GM12875 (cell line): ENCODE results near the gene PRKD1.

Experiments
- H3K4me3 ChIP-seq: one replicate; pipeline ENCODE4 v1.5.1; 2011; ENCODE audit warnings: low read depth, low read length, control low read depth
- CTCF ChIP-seq: IDR thresholded peaks from 2 replicates; pipeline ENCODE4 v1.5.1; 2011; ENCODE audit warnings: low read depth, mild to moderate bottlenecking, control low read depth, inconsistent platforms, low read length, moderate library complexity, borderline replicate concordance; ENCODE audit not compliant: insufficient read depth

PRKD1 gene

GRCh38 chr14:29558516-29558915, 369.1 kb downstream of the PRKD1 start:
- H3K4me3 ChIP-seq = no peak overlapping the region
- no peak for TF ChIP-seq CTCF

GRCh38 chr14:29554335-29554734, 373.3 kb downstream of the PRKD1 start:
- H3K4me3 ChIP-seq = no peak overlapping the region
- TF ChIP-seq CTCF = no peak

- no peak overlapping the region for H3K4me3 ChIP-seq
- no peak for TF ChIP-seq CTCF
Observed at GRCh38 chr14:29553427-29553826, 374.2 kb downstream of the PRKD1 start.

- no peak; the same call in 1 of the 2 replicates for TF ChIP-seq CTCF
- no peak overlapping the region for H3K4me3 ChIP-seq
Observed at GRCh38 chr14:29548948-29549370, 378.7 kb downstream of the PRKD1 start.

- no peak for TF ChIP-seq CTCF
- H3K4me3 ChIP-seq = no peak overlapping the region
Observed at GRCh38 chr14:29545714-29546113, 381.9 kb downstream of the PRKD1 start.

- TF ChIP-seq CTCF = no peak
- no peak overlapping the region for H3K4me3 ChIP-seq
Observed at GRCh38 chr14:29536886-29537511, 390.6 kb downstream of the PRKD1 start.

GRCh38 chr14:29529418-29529817, 398.2 kb downstream of the PRKD1 start:
- TF ChIP-seq CTCF = no peak
- no peak overlapping the region for H3K4me3 ChIP-seq
